Caki2 (cell line): ENCODE measurements around the gene STAP2. TPM values are rescaled to one million over a fixed set of nuclear protein-coding genes. Genes with fewer than 3 reads are reported as not detected.
A peak's percentile ranks its signal among the peaks of the same experiment; 100 is the strongest.

ENCODE experiments used
- DNase-seq: peaks from one replicate; pipeline ENCODE4 v3.0.0-alpha.2; 2015; ENCODE audit warnings: low read depth
- in situ Hi-C: cut with HindIII; loops from 2 replicates; pipeline ENCODE4 v1.10.0; 2016; ENCODE audit warnings: low sequenced_read_pairs, low pct_unique_long_range_greater_than_20kb, mixed read lengths
- total RNA-seq: library from RNA; depleted of rRNA; stranded (reverse); fragments of >200 nt; shearing (Covaris generic); gene quantifications from 2 replicates; pipeline ENCODE4 v1.2.3, GENCODE V29; 2014; ENCODE audit warnings: low replicate concordance; rRNA removed

The STAP2 gene, protein sequence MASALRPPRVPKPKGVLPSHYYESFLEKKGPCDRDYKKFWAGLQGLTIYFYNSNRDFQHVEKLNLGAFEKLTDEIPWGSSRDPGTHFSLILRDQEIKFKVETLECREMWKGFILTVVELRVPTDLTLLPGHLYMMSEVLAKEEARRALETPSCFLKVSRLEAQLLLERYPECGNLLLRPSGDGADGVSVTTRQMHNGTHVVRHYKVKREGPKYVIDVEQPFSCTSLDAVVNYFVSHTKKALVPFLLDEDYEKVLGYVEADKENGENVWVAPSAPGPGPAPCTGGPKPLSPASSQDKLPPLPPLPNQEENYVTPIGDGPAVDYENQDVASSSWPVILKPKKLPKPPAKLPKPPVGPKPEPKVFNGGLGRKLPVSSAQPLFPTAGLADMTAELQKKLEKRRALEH
- 7.6 and 25.1 TPM in 2 replicates for total RNA-seq

DNA sequence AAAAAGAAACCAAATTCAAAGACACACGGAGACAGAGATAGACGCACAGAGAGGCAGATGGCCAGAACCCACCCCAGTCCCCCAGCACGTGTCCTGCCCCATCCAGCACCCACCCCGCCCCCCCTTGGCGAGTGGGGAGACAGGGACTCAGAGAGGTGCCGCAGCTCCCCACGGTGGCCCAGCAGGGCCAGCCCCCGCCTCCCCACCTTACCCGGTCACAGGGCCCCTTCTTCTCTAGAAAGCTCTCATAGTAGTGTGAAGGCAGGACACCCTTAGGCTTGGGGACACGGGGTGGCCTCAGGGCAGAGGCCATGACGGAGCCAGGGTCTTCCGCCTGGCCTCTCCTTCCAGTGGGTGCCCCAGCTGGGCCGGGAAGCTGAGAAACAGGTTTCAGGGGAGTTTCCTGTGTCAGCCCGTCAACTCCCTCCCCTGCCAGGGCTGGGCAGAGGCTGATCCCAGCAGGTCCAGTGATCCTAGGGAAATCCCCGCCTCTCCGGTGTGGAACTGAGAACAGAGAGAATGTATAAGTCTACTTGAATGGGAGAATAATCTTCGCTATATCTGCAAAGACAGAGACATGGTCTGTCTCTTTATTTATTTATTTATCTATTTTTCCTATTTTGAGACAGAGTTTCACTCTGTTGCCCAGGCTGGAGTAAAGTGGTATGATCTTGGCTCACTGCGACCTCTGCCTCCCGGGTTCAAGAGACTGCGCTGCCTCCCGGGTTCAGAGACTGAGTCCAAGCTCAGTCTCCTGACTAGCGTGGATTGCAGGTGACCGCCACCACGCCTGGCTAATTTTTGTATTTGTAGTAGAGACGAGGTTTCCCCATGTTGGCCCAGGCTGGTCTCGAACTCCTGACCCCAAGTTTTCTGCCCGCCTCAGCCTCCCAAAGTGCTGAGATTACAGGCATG lies at the start of gene STAP2:
Gene STAP2, minus strand, starts transcription at position 387 of the 915 bp plus-strand sequence. Its CDS starts 74 bp downstream, at position 313.
- in situ Hi-C loops: no loop called here
- DNase-seq: no peak

DNA sequence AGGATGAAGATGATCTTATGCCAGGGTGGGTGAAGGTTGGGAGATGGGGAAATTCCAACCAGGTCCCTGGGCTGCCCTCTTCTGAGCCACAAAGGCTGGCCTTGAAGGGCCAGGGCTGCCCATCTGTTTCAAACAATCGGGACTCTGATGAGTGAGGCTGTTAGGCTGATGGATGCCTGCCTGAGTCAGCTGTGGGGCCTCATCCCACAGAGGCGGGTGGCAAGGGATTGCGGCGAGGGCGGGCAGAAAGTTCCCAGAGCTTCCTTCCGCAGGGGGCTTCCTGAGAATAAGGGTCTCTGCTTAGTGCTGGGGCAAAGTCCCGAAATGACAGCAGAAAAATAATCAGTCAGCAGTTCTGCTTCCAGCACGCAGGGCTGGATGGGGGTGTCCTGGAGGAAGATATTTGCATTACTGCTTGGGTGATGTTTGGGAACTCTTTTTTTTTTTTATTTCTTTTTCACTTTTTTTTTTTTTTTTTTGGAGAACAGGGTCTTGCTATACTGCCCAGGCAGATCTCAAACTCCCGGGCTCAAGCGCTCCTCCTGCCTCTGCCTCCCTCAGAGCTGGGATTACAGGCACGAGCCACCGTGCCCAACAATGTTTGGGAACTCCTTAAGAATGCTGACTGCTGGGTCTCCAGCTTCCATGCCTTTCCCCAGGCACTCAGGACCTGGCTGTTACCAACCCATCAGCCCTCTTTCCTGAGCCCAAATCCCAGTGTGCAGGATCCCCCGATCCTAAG lies 47.6 kb upstream of the STAP2 start:
- DNase-seq: no peak
- in situ Hi-C loops: no loop called here

DNA sequence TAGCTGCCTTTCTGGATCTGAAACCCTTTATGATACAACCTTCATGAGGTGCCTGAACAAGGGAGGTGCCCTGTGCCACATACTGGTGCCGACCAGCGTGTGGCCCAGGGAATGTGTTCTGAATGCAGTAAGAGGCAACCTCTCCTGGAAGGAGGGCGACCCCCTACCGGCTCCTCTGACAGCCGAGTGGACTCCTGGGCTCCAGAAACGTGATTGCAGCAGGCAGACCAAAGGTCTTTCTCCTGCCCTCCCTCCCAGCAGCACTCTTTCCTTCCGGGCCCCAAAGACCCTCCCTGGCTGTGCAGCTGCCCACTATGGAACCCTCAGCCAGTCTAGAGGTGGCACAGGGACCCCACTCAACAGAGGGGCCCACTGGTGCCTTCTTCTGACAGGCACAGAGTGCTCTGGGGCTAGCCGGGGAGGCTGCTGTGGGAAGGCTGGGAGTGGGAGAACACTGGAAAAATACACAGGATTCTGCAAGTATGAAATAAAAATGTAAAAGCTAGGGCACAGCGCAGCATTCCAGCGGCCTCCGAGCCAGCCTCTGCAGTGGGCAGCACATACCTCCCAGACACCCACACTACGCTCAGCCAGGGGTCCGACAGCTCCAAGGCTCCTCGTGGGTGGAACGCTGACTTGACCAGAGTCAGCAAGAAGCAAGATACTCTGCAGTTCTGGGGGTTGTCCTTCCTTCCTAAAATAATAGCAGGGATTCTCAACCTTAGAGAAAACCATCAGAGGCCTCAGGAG lies 46.8 kb upstream of the STAP2 start:
- in situ Hi-C loops: no loop called here
- DNase-seq: no peak

DNA sequence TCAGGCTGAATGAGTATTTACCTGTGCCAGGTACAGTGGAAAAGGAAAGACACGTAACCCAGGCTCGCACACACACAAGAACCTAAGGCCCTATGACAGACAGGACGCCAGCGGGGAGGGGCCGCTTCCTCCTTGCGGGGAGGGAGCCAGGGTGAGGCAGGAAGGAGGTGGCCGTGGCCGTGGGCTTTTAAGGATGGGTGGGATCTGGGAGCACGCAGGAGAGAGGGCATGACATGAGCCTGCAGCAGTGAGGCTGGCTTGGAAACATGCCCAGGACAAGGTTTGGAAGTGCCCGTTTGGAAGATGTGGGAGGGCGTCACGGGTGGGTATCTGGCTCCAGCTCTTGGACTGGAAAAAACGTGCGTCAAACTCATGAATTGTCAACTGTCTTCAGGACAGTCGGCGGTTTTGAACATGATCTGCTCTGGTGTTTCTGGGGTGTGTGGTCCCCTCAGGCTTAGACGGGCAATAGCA lies 41.7 kb upstream of the STAP2 start:
- no peak for DNase-seq
- in situ Hi-C loops: no loop called here

DNA sequence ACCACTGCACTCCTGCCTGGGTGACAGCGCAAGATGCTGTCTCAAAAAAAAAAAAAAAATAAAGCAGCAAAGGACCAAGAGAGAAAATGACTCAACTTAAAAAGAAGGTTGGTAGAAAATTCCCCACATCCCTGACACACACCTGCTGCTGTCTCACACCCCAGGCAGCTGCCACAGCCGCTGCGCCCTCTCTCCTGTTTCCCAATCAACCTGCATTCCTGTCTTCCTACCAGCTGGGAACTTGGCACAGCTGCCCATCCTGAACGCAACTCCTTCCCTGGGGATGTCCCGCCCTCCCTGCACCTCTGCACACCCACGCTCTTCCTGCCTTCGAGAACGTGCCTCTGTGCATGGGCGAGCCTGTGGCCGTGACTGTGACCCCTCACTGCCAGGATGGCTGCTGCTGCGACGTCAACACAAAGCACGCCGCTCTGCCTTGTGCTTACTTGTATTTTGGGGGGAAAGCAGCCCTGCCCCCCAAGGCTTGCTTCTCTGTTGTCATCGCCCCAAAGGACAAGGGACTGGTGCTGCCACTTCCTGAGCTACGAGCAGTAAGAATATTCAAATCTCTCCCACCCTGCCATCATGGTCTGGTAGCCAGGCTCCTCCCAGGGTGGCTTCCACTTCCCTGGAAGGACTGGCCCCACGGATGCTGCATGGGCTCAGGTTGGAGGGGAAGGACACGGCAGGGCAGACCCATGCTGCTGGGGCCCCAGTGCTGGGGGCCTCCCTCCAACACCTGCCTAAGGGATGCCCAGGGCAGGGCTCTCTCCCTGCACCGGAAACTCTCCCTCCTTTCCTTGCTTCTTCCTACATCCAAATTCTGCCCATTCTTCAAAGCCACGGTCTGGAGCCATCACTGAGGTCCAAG lies 41.0 kb upstream of the STAP2 start:
- in situ Hi-C loops: no loop called here
- DNase-seq: peak; percentile 90

DNA sequence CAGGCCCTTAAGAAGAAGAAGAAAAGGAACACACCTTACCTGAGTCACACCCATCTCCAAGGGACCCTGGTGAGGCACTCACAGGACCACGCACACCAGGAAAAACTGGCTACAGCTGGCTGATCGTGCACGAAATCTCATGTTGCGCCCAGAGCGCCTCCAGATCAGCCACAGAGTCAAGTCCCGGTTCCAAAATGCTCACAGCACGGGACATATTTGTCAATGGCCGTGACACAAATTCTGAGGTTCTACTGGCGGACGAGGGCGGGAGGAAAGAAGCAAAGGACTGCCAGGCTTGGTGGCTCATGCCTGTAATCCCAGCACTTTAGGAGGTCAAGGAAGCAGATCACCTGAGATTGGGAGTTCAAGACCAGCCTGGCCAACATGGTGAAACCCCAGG lies 40.3 kb upstream of the STAP2 start:
- DNase-seq: no peak
- in situ Hi-C loops: no loop called here

DNA sequence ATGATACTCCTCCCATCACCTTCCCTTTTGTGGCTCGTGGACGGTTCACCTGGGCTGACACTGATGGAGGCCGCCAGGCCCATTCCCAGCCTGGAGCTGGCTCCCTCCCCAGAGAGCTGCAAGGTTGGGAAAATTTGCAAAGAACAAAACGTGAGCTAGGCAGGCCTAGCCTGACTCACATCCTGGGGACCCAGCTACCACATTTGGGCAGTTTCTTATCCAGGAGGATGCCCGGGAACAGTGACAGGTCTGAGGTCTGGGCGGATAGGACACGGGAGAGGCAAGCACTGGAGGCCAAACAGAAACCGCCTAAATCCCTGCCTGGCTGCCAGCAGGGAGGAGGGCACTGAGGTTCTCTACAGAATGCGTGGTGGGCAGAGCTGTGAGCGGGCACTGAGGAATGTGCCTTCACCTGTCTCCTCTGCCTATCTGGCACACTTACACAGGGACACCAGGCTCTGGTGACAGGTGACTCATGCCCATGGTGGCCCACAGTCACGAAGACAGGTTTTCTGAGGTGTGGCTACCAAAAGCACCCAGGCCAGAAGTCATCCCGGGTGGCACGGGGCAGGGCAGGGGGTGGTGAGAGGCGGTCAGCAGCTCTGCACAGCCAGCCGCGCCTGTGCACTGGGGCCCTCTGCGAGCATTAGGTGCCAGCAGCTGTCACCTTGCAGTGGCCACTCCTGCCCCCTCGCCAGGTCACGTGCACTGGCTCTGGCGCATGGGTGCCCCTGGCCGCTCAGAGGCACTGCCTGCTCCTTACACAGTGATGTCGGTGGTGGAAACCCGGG lies 38.6 kb upstream of the STAP2 start:
- no peak for DNase-seq
- in situ Hi-C loops: no loop called here

DNA sequence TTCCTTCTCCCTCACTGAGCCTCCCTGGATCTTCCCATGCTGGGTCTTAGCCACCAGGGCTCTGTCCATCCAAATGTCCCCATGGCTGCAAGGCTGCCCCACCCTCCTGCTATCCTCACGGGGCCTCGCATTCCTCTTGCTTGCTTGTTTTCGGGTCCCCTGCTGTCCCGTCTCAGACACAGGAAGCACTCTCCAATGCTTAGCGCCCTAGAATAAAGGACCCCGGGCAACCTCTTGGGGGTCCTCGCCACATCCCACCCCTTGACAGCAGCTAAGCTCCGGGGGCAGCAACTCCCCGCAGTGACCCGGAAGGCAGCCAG lies 38.0 kb upstream of the STAP2 start:
- DNase-seq: no peak
- in situ Hi-C loops: no loop called here

DNA sequence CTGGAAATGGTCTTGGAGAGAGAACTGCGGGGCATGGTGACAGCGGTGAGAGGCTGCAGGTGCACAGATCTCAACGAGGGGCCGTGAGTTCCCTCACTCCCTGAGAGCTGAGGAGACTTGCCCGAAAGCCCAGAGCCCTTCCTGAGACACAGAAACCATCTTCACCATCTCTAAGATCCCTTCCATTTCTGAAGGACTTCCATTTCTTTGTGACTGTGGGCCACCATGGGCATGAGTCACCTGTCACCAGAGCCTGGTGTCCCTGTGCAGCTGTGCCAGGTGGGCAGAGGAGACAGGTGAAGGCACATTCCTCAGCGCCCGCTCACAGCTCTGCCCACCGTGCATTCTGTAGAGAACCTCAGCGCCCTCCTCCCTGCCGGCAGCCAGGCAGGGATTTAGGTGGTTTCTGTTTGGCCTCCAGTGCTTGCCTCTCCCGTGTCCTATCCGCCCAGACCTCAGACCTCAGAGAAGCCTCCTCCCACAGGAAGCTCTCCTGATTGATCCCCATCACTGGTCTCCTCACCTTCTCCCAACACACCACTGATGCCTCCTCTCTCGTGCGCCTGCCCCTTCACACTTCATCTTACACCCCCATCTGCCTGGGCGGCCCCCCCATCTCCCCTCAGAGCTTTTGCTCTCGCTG lies 37.5 kb upstream of the STAP2 start:
- in situ Hi-C loops: no loop called here
- no peak for DNase-seq

DNA sequence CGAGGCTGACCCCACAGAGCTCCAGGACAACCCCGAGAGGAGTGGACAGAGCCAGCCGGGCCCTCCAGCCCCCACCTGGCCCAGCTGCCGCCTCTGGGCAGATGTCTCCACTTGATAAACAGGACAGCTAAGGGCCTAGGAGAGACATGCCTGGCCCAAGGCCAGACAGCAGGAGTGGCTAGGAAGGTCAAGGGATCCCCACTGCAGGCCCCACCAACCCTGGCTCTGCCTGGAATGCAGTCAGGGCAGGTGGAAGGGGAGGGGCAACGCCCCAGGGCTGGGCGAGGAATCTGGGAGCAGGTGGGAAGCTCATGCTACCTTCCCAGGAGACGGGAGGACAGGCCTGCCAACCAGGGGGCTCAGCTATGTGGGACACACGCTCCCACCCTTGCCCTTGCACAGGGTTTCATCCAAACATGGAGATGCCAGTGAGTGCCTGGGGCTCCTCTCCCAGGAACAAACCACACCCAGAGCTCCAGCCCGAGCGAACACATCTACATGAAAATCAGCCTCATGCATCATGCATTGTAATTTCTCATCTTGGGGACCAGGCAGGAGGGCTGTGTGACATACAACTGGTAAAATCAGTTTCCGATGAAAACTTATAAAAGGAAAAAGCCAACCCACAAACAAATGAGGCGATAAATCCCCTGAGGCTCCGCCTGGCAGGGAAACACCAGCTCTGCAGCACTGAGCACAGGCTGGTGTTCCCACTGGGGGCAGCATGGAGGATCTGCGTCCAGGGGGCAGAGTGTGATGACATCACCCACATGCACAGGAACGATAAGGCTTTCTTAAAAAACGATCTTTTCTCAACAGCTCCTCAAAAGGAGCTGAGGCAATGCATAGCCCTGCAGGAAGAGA lies 36.8 kb upstream of the STAP2 start:
- peak; percentile 94 for DNase-seq
- in situ Hi-C loops: no loop called here

DNA sequence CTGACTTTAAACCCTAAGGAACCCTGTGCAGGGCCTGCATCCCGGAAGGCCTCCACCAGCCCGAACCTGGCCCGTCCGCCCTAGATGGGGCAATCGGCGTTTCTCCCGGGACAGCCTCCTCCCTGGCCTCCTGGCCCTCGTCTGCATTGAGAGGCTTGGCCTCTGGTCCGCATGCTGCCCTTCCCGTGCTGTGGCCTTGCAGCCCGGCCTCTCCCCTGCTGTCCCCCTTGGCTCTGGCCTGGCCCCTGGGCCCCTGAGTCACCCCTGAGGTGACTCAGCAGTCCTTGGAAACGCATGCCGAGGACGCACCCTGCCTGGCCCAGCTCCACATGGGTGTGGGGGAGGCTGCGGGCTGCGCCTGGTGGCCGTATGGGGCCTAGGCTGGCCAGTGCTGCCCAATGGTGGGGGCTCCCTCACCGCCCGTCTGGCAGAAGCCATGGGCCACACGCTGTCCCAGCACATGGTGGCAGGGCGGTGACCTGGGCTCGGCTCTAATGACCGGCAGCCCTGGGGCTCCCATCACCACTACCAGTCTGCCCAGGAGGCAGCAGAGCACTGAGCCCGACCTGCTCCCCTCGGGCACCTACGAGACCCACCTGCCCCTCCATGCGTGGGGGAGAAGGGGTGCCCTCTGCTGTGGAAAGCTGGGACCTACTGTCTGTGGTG lies 36.0 kb upstream of the STAP2 start:
- peak; percentile 94 for DNase-seq
- in situ Hi-C loops: no loop called here

DNA sequence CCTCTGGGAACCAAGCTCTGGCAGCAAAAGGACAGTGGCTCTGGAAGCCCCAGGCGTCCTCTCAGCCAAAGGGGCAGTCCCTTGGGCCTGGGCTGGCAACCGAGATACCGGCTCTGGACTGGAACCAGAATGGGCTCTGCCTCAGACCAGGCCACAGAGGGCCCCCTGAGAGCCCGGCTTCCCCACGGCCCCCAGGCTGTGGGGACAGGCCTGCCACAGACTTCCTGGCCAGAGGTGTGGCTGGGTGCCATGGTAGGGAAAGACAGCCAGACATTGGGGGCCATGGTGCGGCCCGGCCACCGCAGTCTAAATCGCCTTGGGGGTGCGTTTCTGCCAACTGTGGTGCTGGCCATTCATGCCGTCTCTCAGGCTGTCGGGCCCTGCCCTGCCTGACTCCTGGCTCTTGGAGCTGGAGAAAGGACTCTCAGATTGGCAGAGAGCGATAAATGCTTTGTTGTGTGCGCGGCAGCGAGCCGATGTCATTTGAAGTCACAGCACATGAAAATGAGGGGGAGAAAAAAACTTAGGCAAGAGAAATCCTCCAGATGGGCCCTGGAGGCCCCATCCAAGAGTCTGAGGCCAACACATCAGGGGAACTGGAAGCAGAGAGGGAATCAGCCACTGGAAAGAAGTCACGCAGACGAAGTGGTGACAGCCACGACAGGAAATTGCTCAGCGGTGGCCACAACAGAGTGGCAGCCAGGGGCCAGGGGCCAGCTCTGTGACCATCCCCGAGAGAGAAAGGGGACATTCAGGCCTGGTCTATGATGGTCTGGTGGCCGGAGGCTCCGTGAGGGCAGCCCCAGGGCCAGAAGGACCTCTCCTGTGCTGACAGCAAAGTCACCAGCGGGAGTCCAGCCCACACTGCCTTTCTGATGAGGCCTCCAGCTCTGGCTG lies 35.2 kb upstream of the STAP2 start:
- DNase-seq: no peak
- in situ Hi-C loops: no loop called here

DNA sequence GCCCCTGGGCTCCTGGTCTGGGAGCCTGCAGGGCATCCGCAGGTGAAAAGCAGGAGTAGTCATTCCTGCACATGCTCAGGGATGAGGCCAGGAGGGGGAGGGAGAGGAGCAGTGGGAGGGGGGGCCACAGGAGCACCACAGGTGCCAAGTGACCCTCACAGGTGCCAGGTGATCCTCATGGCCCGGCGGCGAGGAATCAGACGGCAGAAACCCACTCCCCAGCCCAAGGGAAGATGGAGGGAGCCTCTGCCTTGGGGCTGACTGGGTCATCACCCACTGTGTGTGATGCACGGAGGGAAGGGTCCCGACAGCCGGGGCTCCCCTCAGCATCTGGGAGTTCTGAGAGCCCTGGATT lies 34.4 kb upstream of the STAP2 start:
- in situ Hi-C loops: no loop called here
- no peak for DNase-seq
